Panc1 (cell line): Measurements from ENCODE around the gene SKAP1. TPM values are rescaled to one million over a fixed set of nuclear protein-coding genes. Genes with fewer than 3 reads are reported as not detected.

Source experiments
- ATAC-seq: fragments of 200-7000 bp; cut with Tn5 transposase; 2 replicates; pipeline ENCODE4 v1.9.1; 2020; ENCODE audit warnings: mild to moderate bottlenecking, moderate library complexity
- BruUV-seq: library from RNA; stranded (reverse); fragments of 400-500 nt; replicated peaks from 2 replicates; lab custom pipeline; 2021; lab: Mats Ljungman, UMichigan
- CTCF ChIA-PET: fragments of 300-600 bp; sonication (Branson Sonifier 250); formaldehyde crosslinking; loops from one replicate; lab custom pipeline; 2022; ENCODE audit warnings: antibody characterized with exemption; lab: Charles Lee
- POLR2A ChIA-PET: fragments of 300-600 bp; sonication (Branson Sonifier 250); formaldehyde crosslinking; loops from one replicate; lab custom pipeline; 2022; ENCODE audit warnings: antibody characterized with exemption; lab: Charles Lee
- DNase-seq: peaks from one replicate; pipeline ENCODE4 v3.0.0-alpha.2; 2010; ENCODE audit warnings: low read depth, low spot score
- H3K27ac ChIP-seq: 2 replicates; pipeline ENCODE4 v1.5.1; 2011; ENCODE audit warnings: mild to moderate bottlenecking, low read length, inconsistent platforms
- H3K27me3 ChIP-seq: fragments of 200-500 bp; sonication (Bioruptor generic); 2 replicates; pipeline ENCODE4 v1.6.0; 2014; ENCODE audit warnings: low read length, inconsistent platforms; ENCODE audit not compliant: control insufficient read depth, insufficient read depth
- H3K36me3 ChIP-seq: fragments of 200-500 bp; sonication (Bioruptor generic); 2 replicates; pipeline ENCODE4 v1.5.1; 2014; ENCODE audit warnings: inconsistent platforms, mild to moderate bottlenecking, low read length, moderate library complexity; ENCODE audit not compliant: control insufficient read depth, insufficient read depth
- H3K4me1 ChIP-seq: 2 replicates; pipeline ENCODE4 v1.5.1; 2011; ENCODE audit warnings: inconsistent platforms, mild to moderate bottlenecking, low read length, moderate library complexity; ENCODE audit not compliant: control insufficient read depth, insufficient read depth
- H3K4me3 ChIP-seq, 2 experiments: 2 replicates each; pipeline ENCODE4 v1.5.1; 2011 to 2012; ENCODE audit warnings: low read depth in 2 of 2, low read length in 2 of 2, mild to moderate bottlenecking in 2 of 2, inconsistent platforms in 1 of 2, moderate library complexity in 1 of 2
- H3K9me3 ChIP-seq: fragments of 200-500 bp; sonication (Bioruptor generic); 2 replicates; pipeline ENCODE4 v1.5.1; 2014; ENCODE audit warnings: low read depth, mild to moderate bottlenecking, inconsistent platforms, low read length, moderate library complexity; ENCODE audit not compliant: control insufficient read depth, insufficient read depth
- CTCF ChIP-seq: fragments of 450-650 bp; IDR thresholded peaks from 2 replicates; pipeline ENCODE4 v1.5.1; 2017; ENCODE audit warnings: mild to moderate bottlenecking
- POLR2AphosphoS5 ChIP-seq: IDR thresholded peaks from 2 replicates; pipeline ENCODE4 v1.6.1; 2012; ENCODE audit warnings: mild to moderate bottlenecking, low read depth, low read length, moderate library complexity
- REST ChIP-seq, 2 experiments: IDR thresholded peaks; 2 replicates each; pipeline ENCODE4 v1.6.1; 2011 to 2012; ENCODE audit warnings: low read depth in 2 of 2, control low read depth in 1 of 2, low read length in 1 of 2, mild to moderate bottlenecking in 1 of 2, moderate library complexity in 1 of 2; ENCODE audit not compliant: insufficient read depth in 1 of 2
- SIN3A ChIP-seq: IDR thresholded peaks from 2 replicates; pipeline ENCODE4 v1.6.1; 2012; ENCODE audit warnings: low read depth, mild to moderate bottlenecking, low read length, moderate library complexity, borderline replicate concordance; ENCODE audit not compliant: insufficient read depth
- TCF7L2 ChIP-seq: IDR thresholded peaks from 2 replicates; pipeline ENCODE4 v1.6.1; 2011; ENCODE audit warnings: mild to moderate bottlenecking, low read depth, low read length, inconsistent platforms
- in situ Hi-C: cut with HindIII; loops from 2 replicates; pipeline ENCODE4 v1.10.0; 2016; ENCODE audit warnings: low sequenced_read_pairs, low pct_unique_long_range_greater_than_20kb
- intact Hi-C: fragments of 100-400 bp; cut with micrococcal nuclease; formaldehyde crosslinking; loops from one replicate; pipeline ENCODE4 v1.10.0; 2022; ENCODE audit not compliant: unreplicated experiment
- total RNA-seq: library from RNA; stranded (reverse); gene quantifications from one replicate; pipeline ENCODE4 v1.2.1, GENCODE V29; 2021; ENCODE audit not compliant: unreplicated experiment

The SKAP1 gene
- total RNA-seq, 1 experiment from 2014 or later: 0.90 TPM

- ATAC-seq: no peak
- CTCF ChIA-PET: no interaction called here
- intact Hi-C loops: no loop called here
These were observed 210.4 kb downstream of the SKAP1 start for GRCh38 chr17:48219617-48220016.

GRCh38 chr17:48215583-48216139, 214.4 kb downstream of the SKAP1 start:
- in situ Hi-C loops: no loop called here
- TF ChIP-seq TCF7L2 (no peak), CTCF (peak; percentile 85), REST (IDR thresholded peaks at IDR 0.05; ENCODE audit: insufficient read depth in 1 of 2, low read depth in 2 of 2, low read length in 1 of 2) (no peak)
- CTCF ChIA-PET: interaction anchor here (0.6 to 1.5 kb wide), 11 partner anchors 8 to 372 kb away, joined by 3 to 17 read pairs (median 4); no protein-coding TSS in a partner anchor
- intact Hi-C loops: no loop called here
- POLR2A ChIA-PET: interaction anchor here (0.5 kb wide), 1 partner anchor 44 kb away, joined by 4 read pairs; no protein-coding TSS in a partner anchor
- H3K27me3 ChIP-seq: no peaks in the 10 kb centered on the region
- no peaks in the 10 kb centered on the region for H3K36me3 ChIP-seq
- H3K4me1 ChIP-seq: no peaks in the 10 kb centered on the region
- ATAC-seq (peak; percentile 97), DNase-seq (no peak)
- H3K4me3 ChIP-seq: no peak overlapping the region
- H3K27ac ChIP-seq: peak overlapping the region; percentile 18
- no peaks in the 10 kb centered on the region for H3K9me3 ChIP-seq
- no TSS peak for BruUV-seq

More at GRCh38 chr17:48219617-48220016, 210.4 kb downstream of the SKAP1 start:
- Histone ChIP-seq H3K4me3 (no peak overlapping the region), H3K27ac (no peak overlapping the region), H3K4me1 (no peaks in the 10 kb centered on the region), H3K9me3 (no peaks in the 10 kb centered on the region), H3K27me3 (no peaks in the 10 kb centered on the region), H3K36me3 (no peaks in the 10 kb centered on the region)
- POLR2A ChIA-PET: no interaction called here
- TF ChIP-seq POLR2AphosphoS5: no peak
- TF ChIP-seq REST (IDR thresholded peaks at IDR 0.05; ENCODE audit: insufficient read depth in 1 of 2, low read depth in 2 of 2, low read length in 1 of 2): no peak
- no peak for TF ChIP-seq SIN3A
- no peak for TF ChIP-seq CTCF
- no peak for TF ChIP-seq TCF7L2
- DNase-seq: no peak
- in situ Hi-C loops: no loop called here
- BruUV-seq: no TSS peak
